HepG2 (cell line): ENCODE measurements around the gene PARD3. TPM values are rescaled to one million over a fixed set of nuclear protein-coding genes. Genes with fewer than 3 reads are reported as not detected.

Source experiments
- ETV5 ChIP-seq: IDR thresholded peaks from 2 replicates; pipeline ENCODE4 v1.6.1; 2018; ENCODE audit warnings: missing biosample characterization, missing genetic modification reagents, inconsistent platforms, borderline replicate concordance
- GTF2F1 ChIP-seq: fragments of 150-350 bp; IDR thresholded peaks from 2 replicates; pipeline ENCODE4 v1.6.1; 2014; ENCODE audit warnings: low read length
- KLF15 ChIP-seq: sonication (generic); formaldehyde crosslinking; IDR thresholded peaks from 2 replicates; pipeline ENCODE4 v1.8.1; 2023; ENCODE audit warnings: borderline replicate concordance, mild to moderate bottlenecking, inconsistent platforms, missing genetic modification reagents, mixed read lengths
- NFE2L2 ChIP-seq: fragments of 150-350 bp; IDR thresholded peaks from 2 replicates; pipeline ENCODE4 v1.6.1; 2014; ENCODE audit warnings: low read length
- NONO ChIP-seq, 2 experiments: fragments of 450-650 bp in 1 of 2; sonication (generic) in 1 of 2; formaldehyde crosslinking in 1 of 2; IDR thresholded peaks in 1 of 2; conservative IDR thresholded peaks in 1 of 2; 2 replicates each; pipeline versions ENCODE4 v1.6.1 to v1.8.0; 2017 to 2022; ENCODE audit warnings: mild to moderate bottlenecking in 1 of 2, missing genetic modification reagents in 1 of 2, moderate library complexity in 1 of 2
- SOX6 ChIP-seq, 2 experiments: fragments of 450-650 bp in 1 of 2; sonication (generic) in 1 of 2; formaldehyde crosslinking in 1 of 2; IDR thresholded peaks; 2 replicates each; pipeline versions ENCODE4 v1.4.0 to v1.6.1; 2017 to 2020; ENCODE audit warnings: antibody characterized with exemption in 1 of 2, mild to moderate bottlenecking in 1 of 2, missing genetic modification reagents in 1 of 2
- YEATS2 ChIP-seq: sonication (generic); formaldehyde crosslinking; IDR thresholded peaks from 2 replicates; pipeline ENCODE4 v1.4.0; 2020; ENCODE audit warnings: missing genetic modification reagents, borderline replicate concordance
- ZKSCAN5 ChIP-seq: sonication (generic); formaldehyde crosslinking; IDR thresholded peaks from 2 replicates; pipeline ENCODE4 v1.5.1; 2020; ENCODE audit warnings: mild to moderate bottlenecking, missing genetic modification reagents
- ZNF17 ChIP-seq: sonication (generic); formaldehyde crosslinking; IDR thresholded peaks from 2 replicates; pipeline ENCODE4 v1.5.0; 2020; ENCODE audit warnings: mild to moderate bottlenecking, missing genetic modification reagents
- ZNF382 ChIP-seq: sonication (generic); formaldehyde crosslinking; IDR thresholded peaks from 2 replicates; pipeline ENCODE4 v1.5.0; 2020; ENCODE audit warnings: missing genetic modification reagents, mild to moderate bottlenecking, borderline replicate concordance
- ZNF775 ChIP-seq: sonication (generic); formaldehyde crosslinking; IDR thresholded peaks from 2 replicates; pipeline ENCODE4 v1.4.0; 2020; ENCODE audit warnings: missing genetic modification reagents, mild to moderate bottlenecking, moderate library complexity, borderline replicate concordance
- polyA plus RNA-seq, 8 experiments: library from polyadenylated mRNA; depleted of rRNA in 3 of 8; stranded (reverse) in 7 of 8; unstranded in 1 of 8; fragments of >200 nt; fragmentation: Illumina TruSeq in 4 of 8; extraction: Trizol in 4 of 8; gene quantifications; 2 replicates each; pipeline versions ENCODE4 v1.2.1 to v1.2.3, GENCODE V29; 2011 to 2016; ENCODE audit warnings: low read depth in 4 of 8, missing spikeins in 1 of 8, mixed read lengths in 1 of 8; ENCODE audit not compliant: insufficient read depth in 1 of 8
- total RNA-seq, 5 experiments: library from RNA; depleted of rRNA; stranded (reverse); fragments of >200 nt; fragmentation: Illumina TruSeq; extraction: Trizol; gene quantifications; 2 replicates each; pipeline ENCODE4 v1.2.3, GENCODE V29; 2016; ENCODE audit warnings: low read depth in 1 of 5
- TF ChIP-seq, protein P1 (sequence below): sonication (generic); formaldehyde crosslinking; IDR thresholded peaks from one replicate; pipeline ENCODE4 v1.5.1; 2020; ENCODE audit warnings: mild to moderate bottlenecking, missing genetic modification reagents; ENCODE audit errors: not compliant biosample characterization
- TF ChIP-seq, protein P2 (sequence below): sonication (generic); formaldehyde crosslinking; IDR thresholded peaks from 2 replicates; pipeline ENCODE4 v1.5.0; 2020; ENCODE audit warnings: missing genetic modification reagents
- TF ChIP-seq, protein P3 (sequence below): IDR thresholded peaks from 2 replicates; pipeline ENCODE4 v1.6.1; 2018; ENCODE audit warnings: missing genetic modification reagents
- TF ChIP-seq, protein P4 (sequence below): sonication (generic); formaldehyde crosslinking; IDR thresholded peaks from 2 replicates; pipeline ENCODE4 v1.4.0; 2020; ENCODE audit warnings: missing genetic modification reagents
- TF ChIP-seq, protein P5 (sequence below): IDR thresholded peaks from 2 replicates; pipeline ENCODE4 v1.6.1; 2016; ENCODE audit warnings: missing compliant biosample characterization, missing genetic modification reagents, borderline replicate concordance

PARD3 gene
- total and polyA plus RNA-seq, 2 of the 13 experiments (the other 11 are each of a cell fraction or from before 2014, with no cell fraction given): 40.9 to 60.0 TPM

DNA sequence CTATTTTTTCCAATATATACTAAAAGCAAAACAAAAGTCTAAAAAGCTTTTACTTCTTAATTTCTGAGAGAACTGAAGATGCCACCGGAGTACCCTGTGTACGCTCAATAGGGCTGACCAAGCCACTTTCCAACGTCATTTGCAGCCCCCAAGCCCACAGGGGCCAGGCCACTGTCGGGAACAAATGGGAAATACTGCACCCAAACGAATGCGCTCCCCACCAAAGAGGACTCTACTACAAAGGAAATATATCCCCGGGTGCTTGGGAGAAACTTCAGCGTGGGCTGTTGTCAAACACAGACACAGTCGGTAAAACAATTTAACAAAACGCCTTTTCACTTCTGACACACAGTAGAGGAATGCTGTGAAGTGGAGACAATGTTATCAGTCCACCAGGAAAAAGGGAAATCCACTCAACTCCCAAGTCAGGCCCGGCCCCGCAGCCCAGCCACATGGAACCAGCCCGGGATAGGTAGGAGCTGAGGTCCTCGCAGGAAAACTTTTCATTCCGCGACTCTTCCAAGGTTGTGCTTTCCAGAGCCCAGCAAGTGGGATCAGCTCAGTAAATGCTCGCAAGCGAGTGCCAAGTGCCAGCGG, 1.4 kb downstream of the PARD3 start (continued):
- TF ChIP-seq, protein P1, sequence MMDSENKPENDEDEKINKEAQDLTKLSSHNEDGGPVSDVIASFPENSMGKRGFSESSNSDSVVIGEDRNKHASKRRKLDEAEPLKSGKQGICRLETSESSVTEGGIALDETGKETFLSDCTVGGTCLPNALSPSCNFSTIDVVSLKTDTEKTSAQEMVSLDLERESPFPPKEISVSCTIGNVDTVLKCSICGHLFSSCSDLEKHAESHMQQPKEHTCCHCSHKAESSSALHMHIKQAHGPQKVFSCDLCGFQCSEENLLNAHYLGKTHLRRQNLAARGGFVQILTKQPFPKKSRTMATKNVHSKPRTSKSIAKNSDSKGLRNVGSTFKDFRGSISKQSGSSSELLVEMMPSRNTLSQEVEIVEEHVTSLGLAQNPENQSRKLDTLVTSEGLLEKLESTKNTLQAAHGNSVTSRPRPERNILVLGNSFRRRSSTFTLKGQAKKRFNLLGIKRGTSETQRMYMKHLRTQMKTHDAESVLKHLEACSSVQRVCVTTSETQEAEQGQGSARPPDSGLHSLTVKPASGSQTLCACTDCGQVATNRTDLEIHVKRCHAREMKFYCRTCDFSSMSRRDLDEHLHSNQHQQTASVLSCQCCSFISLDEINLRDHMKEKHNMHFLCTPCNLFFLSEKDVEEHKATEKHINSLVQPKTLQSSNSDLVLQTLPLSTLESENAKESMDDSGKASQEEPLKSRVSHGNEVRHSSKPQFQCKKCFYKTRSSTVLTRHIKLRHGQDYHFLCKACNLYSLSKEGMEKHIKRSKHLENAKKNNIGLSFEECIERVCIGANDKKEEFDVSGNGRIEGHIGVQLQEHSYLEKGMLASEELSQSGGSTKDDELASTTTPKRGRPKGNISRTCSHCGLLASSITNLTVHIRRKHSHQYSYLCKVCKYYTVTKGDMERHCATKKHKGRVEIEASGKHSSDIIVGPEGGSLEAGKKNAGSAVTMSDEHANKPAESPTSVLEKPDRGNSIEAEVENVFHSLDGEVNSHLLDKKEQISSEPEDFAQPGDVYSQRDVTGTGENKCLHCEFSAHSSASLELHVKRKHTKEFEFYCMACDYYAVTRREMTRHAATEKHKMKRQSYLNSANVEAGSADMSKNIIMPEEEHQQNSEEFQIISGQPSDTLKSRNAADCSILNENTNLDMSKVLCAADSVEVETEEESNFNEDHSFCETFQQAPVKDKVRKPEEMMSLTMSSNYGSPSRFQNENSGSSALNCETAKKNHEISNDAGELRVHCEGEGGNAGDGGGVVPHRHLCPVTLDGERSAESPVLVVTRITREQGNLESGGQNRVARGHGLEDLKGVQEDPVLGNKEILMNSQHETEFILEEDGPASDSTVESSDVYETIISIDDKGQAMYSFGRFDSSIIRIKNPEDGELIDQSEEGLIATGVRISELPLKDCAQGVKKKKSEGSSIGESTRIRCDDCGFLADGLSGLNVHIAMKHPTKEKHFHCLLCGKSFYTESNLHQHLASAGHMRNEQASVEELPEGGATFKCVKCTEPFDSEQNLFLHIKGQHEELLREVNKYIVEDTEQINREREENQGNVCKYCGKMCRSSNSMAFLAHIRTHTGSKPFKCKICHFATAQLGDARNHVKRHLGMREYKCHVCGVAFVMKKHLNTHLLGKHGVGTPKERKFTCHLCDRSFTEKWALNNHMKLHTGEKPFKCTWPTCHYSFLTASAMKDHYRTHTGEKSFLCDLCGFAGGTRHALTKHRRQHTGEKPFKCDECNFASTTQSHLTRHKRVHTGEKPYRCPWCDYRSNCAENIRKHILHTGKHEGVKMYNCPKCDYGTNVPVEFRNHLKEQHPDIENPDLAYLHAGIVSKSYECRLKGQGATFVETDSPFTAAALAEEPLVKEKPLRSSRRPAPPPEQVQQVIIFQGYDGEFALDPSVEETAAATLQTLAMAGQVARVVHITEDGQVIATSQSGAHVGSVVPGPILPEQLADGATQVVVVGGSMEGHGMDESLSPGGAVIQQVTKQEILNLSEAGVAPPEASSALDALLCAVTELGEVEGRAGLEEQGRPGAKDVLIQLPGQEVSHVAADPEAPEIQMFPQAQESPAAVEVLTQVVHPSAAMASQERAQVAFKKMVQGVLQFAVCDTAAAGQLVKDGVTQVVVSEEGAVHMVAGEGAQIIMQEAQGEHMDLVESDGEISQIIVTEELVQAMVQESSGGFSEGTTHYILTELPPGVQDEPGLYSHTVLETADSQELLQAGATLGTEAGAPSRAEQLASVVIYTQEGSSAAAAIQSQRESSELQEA: no peak
- TF ChIP-seq SOX6 (IDR thresholded peaks at IDR 0.05) (no peak), SOX6 (CRISPR knock-in tag; IDR thresholded peaks at IDR 0.05) (peak; percentile 11; the same call in 1 of the 2 replicates), NONO (IDR thresholded peaks at IDR 0.05) (no peak), NONO (CRISPR knock-in tag; conservative IDR thresholded peaks at IDR 0.05) (no peak), ZNF382 (CRISPR knock-in tag) (no peak), ZNF775 (CRISPR knock-in tag) (no peak), YEATS2 (CRISPR knock-in tag) (0 out of 2 replicates have a peak, but pooled peaks have one; percentile 6), ZKSCAN5 (CRISPR knock-in tag) (no peak), ETV5 (no peak), ZNF17 (CRISPR knock-in tag) (no peak), GTF2F1 (no peak), KLF15 (CRISPR knock-in tag) (no peak), NFE2L2 (no peak)
- TF ChIP-seq, protein P2, sequence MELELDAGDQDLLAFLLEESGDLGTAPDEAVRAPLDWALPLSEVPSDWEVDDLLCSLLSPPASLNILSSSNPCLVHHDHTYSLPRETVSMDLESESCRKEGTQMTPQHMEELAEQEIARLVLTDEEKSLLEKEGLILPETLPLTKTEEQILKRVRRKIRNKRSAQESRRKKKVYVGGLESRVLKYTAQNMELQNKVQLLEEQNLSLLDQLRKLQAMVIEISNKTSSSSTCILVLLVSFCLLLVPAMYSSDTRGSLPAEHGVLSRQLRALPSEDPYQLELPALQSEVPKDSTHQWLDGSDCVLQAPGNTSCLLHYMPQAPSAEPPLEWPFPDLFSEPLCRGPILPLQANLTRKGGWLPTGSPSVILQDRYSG (CRISPR knock-in tag): no peak
- TF ChIP-seq, protein P3, sequence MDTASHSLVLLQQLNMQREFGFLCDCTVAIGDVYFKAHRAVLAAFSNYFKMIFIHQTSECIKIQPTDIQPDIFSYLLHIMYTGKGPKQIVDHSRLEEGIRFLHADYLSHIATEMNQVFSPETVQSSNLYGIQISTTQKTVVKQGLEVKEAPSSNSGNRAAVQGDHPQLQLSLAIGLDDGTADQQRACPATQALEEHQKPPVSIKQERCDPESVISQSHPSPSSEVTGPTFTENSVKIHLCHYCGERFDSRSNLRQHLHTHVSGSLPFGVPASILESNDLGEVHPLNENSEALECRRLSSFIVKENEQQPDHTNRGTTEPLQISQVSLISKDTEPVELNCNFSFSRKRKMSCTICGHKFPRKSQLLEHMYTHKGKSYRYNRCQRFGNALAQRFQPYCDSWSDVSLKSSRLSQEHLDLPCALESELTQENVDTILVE: no peak
- TF ChIP-seq, protein P4, sequence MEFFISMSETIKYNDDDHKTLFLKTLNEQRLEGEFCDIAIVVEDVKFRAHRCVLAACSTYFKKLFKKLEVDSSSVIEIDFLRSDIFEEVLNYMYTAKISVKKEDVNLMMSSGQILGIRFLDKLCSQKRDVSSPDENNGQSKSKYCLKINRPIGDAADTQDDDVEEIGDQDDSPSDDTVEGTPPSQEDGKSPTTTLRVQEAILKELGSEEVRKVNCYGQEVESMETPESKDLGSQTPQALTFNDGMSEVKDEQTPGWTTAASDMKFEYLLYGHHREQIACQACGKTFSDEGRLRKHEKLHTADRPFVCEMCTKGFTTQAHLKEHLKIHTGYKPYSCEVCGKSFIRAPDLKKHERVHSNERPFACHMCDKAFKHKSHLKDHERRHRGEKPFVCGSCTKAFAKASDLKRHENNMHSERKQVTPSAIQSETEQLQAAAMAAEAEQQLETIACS (CRISPR knock-in tag): no peak
- TF ChIP-seq, protein P5, sequence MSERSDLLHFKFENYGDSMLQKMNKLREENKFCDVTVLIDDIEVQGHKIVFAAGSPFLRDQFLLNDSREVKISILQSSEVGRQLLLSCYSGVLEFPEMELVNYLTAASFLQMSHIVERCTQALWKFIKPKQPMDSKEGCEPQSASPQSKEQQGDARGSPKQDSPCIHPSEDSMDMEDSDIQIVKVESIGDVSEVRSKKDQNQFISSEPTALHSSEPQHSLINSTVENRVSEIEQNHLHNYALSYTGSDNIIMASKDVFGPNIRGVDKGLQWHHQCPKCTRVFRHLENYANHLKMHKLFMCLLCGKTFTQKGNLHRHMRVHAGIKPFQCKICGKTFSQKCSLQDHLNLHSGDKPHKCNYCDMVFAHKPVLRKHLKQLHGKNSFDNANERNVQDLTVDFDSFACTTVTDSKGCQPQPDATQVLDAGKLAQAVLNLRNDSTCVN: no peak
